HFF-Myc (cell line): ENCODE data around the gene WNT9A.
A peak's percentile ranks its signal among the peaks of the same experiment; 100 is the strongest.

ENCODE experiments used
- DNase-seq: peaks from one replicate; pipeline ENCODE4 v3.0.0-alpha.2; 2011; ENCODE audit warnings: low read depth; ENCODE audit errors: extremely low read depth
- H3K4me3 ChIP-seq: replicated peaks from 2 replicates; pipeline ENCODE4 v1.5.1; 2011; ENCODE audit warnings: low read depth, mild to moderate bottlenecking, control low read depth, low read length
- CTCF ChIP-seq: IDR thresholded peaks from 2 replicates; pipeline ENCODE4 v1.5.1; 2012; ENCODE audit warnings: mild to moderate bottlenecking, low read depth, low read length, control low read depth; ENCODE audit errors: missing control alignments

WNT9A gene

GRCh38 chr1:227937031-227937837 is 10.5 kb downstream of the WNT9A start:
- DNase-seq: no peak
- no peak overlapping the region for H3K4me3 ChIP-seq
- no peak for TF ChIP-seq CTCF

GRCh38 chr1:227935826-227936225 is 11.9 kb downstream of the WNT9A start:
- no peak overlapping the region for H3K4me3 ChIP-seq
- DNase-seq: no peak
- no peak for TF ChIP-seq CTCF

- TF ChIP-seq CTCF: no peak
- no peak overlapping the region for H3K4me3 ChIP-seq
- DNase-seq: peak; percentile 88
Measured at GRCh38 chr1:227934476-227935313, 13.0 kb downstream of the WNT9A start.

GRCh38 chr1:227929751-227930472 is 17.8 kb downstream of the WNT9A start:
- TF ChIP-seq CTCF: no peak
- no peak overlapping the region for H3K4me3 ChIP-seq
- no peak for DNase-seq

GRCh38 chr1:227928811-227929375 is 18.8 kb downstream of the WNT9A start:
- DNase-seq: no peak
- no peak for TF ChIP-seq CTCF
- H3K4me3 ChIP-seq: no peak overlapping the region

GRCh38 chr1:227927971-227928741 is 19.6 kb downstream of the WNT9A start:
- H3K4me3 ChIP-seq: no peak overlapping the region
- no peak for TF ChIP-seq CTCF
- no peak for DNase-seq
